GM12891 (cell line): ENCODE results near the gene KDM1B.

Source experiments
- POLR2A ChIP-seq: IDR thresholded peaks from 2 replicates; pipeline ENCODE4 v1.6.1; 2011; ENCODE audit warnings: low read depth, low read length, control low read depth
- POLR2AphosphoS5 ChIP-seq: IDR thresholded peaks from 2 replicates; pipeline ENCODE4 v1.6.1; 2011; ENCODE audit warnings: low read depth, low read length, control low read depth
- TAF1 ChIP-seq: IDR thresholded peaks from 2 replicates; pipeline ENCODE4 v1.6.1; 2011; ENCODE audit warnings: low read depth, low read length, control low read depth

GRCh38 chr6:18268066-18268465 is 112.8 kb downstream of the KDM1B start:
- TF ChIP-seq POLR2A (no peak), TAF1 (no peak), POLR2AphosphoS5 (no peak)
